GM18511 (cell line): ENCODE results near the gene MERTK.
"Not testable (repeated sequence)": the region's sequence is repeated elsewhere in the genome, so short reads cannot be mapped to it uniquely, and the experiment has no call there.

ENCODE experiments used
- ATAC-seq: cut with Tn5 transposase; IDR thresholded peaks from one replicate; pipeline ENCODE4 v1.9.1; 2021; ENCODE audit warnings: mild to moderate bottlenecking, moderate library complexity; ENCODE audit not compliant: unreplicated experiment

Gene MERTK

DNA sequence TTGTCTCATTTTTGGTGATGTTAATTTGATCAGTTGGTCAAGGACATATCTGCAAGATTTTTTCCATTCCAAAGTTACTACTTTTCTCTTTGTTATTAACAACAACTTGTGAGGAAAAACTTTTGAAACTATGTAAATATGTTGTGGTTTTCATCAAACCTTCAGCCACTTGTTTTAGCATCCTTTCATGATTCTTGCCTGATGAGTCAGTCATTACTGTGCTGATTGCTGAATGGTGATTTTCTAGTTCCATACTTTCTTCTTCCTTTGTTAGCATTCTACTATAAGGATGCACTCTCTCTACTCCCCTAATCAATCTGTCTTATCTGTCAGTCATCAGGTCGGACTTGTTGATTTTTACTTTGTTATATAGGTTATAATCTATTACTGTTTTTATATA lies 167.6 kb downstream of the MERTK start:
- ATAC-seq: no peak

DNA sequence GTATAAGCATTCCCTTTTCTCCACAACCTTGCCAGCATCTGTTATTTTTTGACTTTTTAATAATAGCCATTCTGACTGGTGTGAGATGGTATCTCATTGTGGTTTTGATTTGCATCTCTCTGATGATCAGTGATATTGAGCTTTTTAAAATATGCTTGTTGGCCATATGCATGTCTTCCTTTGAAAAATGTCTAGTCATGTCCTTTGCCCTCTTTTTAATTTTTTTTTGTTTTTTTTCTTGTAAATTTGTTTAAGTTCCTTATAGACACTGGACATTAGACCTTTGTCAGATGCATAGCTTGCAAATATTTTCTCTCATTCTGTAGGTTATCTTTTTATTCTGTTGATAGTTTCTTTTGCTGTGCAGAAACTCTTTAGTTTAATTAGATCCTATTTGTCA lies 171.4 kb downstream of the MERTK start:
- not testable (repeated sequence) for ATAC-seq

DNA sequence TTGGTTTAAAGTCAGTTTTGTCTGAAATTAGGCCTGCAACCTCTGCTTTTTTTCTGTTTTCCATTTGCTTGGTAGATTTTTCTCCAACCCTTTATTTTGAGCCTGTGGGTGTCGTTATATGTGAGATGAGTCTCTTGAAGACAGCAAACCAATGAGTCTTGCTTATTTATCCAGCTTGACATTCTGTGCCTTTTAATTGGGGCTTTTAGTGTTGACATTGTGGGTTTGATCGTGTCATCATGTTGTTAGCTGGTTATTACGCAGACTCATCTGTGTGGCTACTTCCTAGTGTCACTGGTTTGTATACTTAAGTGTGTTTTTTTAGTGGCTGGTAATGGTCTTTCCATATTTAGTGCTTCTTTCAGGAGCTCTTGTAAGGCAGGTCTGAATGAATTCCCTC lies 175.5 kb downstream of the MERTK start:
- ATAC-seq: no peak

DNA sequence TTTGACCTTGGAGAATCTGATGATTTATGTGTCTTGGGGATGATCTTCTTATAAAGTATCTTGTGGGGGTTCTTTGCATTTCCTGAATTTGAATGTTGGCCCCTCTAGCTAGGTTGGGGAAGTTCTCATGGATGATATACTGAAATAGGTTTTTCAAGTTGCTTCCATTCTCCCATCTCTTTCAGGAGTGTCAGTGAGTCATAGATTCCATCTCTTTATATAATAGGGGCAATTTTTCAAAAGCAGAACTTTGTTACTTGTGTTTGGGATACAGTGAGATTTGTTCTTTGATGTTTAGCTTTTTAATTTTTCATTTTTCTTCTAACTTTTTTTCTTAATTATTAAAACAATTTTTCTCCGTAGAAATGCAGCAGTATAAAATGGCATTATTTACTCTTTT lies 176.1 kb downstream of the MERTK start:
- no peak for ATAC-seq

DNA sequence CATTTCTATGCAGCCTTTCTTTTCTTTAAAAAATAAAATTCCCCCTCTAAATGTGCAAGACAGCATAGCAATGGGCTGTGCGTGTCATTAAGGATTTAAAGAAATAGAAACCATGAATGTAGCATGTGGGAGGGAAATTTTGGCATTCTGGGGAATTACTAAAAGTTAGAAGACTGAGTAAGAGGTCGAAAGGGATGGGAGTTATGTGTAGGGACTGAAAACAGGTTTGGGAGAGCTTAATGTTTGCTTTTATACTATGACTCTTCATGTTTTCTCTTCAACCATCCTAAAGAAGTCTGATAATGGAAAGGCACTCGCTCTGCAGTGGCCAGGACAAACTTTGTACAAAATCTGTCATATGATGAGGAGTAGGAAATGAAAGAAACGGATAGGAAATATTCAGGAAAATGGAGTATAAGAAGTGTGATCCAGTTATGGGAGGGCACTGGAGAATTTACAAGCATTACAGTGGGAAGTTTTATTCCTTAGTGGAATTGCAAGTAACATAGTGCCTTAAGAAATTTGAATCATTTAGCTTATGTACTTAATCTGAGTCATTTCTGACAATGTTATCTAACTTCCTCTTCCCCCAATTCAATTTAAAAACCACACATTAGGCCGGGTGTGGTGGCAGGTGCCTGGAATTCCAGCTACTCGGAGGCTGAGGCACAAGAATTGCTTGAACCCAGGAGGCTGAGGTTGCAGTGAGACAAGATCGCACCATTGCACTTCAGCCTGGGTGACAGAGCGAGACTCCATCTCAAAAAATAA lies 177.3 kb downstream of the MERTK start:
- no peak for ATAC-seq

DNA sequence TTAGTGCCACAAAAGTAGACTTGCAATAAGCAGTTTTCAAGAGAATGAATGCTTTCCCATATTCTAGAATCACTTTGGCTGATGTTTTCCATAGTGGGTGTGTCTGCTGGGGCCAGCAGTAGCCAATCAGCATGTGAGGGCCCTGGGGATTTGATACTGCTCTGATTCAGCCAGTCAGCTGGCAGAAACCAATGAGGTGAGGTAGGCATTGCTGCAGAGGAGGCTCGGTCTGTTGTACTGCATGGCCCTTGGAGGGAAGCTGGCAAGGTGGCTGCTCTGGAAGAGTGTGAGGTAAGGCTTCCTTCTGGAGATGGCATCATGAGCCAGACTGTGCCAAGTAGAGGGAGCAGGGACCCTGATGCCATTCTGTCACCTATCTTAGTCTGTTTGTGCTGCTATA lies 179.4 kb downstream of the MERTK start:
- no peak for ATAC-seq
